H1 (cell line): ENCODE measurements around the gene ARHGAP10. TPM values are rescaled to one million over a fixed set of nuclear protein-coding genes. Genes with fewer than 3 reads are reported as not detected.

Experiments
- CTCF ChIA-PET: fragments of 300-600 bp; sonication (Branson Sonifier 250); formaldehyde crosslinking; loops from one replicate; lab custom pipeline; 2021; ENCODE audit not compliant: partially characterized antibody; lab: Charles Lee
- POLR2A ChIA-PET: fragments of 300-600 bp; sonication (Branson Sonifier 250); formaldehyde crosslinking; loops from one replicate; lab custom pipeline; 2021; ENCODE audit warnings: inconsistent platforms; ENCODE audit not compliant: partially characterized antibody; lab: Charles Lee
- DNase-seq, 2 experiments: peaks; one replicate each; pipeline versions ENCODE4 v3.0.0 to v3.0.0-alpha.2; 2010 to 2022; ENCODE audit warnings: low spot score in 2 of 2, low read depth in 1 of 2, mixed read lengths in 1 of 2
- FAIRE-seq: peaks from 2 replicates; lab custom pipeline; 2011; peaks lifted over from hg19 to GRCh38; lab: Jason Lieb, UNC
- H2AFZ ChIP-seq: 2 replicates; pipeline ENCODE4 v1.8.1; 2012; ENCODE audit warnings: low read length, inconsistent platforms
- H2AK5ac ChIP-seq: 2 replicates; pipeline ENCODE4 v1.6.1; 2013; ENCODE audit warnings: low read depth, low read length
- H2BK120ac ChIP-seq: replicated peaks from 2 replicates; pipeline ENCODE3; 2013; ENCODE audit warnings: low read depth, low read length, inconsistent platforms
- H2BK12ac ChIP-seq: 2 replicates; pipeline ENCODE4 v1.6.1; 2013; ENCODE audit warnings: low read depth, low read length
- H2BK15ac ChIP-seq: 2 replicates; pipeline ENCODE4 v1.6.1; 2013; ENCODE audit warnings: low read length
- H2BK20ac ChIP-seq: 2 replicates; pipeline ENCODE4 v1.6.1; 2013; ENCODE audit warnings: low read length
- H2BK5ac ChIP-seq: 2 replicates; pipeline ENCODE4 v1.6.1; 2013; ENCODE audit warnings: low read depth, low read length
- H3K14ac ChIP-seq: 2 replicates; pipeline ENCODE4 v1.6.1; 2013; ENCODE audit warnings: inconsistent platforms; ENCODE audit not compliant: insufficient read length
- H3K18ac ChIP-seq: 2 replicates; pipeline ENCODE4 v1.6.1; 2013; ENCODE audit warnings: low read length; ENCODE audit errors: extremely low read depth
- H3K23ac ChIP-seq: 2 replicates; pipeline ENCODE4 v1.6.1; 2013; ENCODE audit warnings: inconsistent platforms; ENCODE audit not compliant: insufficient read length
- H3K23me2 ChIP-seq: 2 replicates; pipeline ENCODE4 v1.6.1; 2013; ENCODE audit warnings: low read depth, low read length
- H3K27ac ChIP-seq: 2 replicates; pipeline ENCODE4 v1.6.1; 2011; ENCODE audit warnings: low read depth, low read length, inconsistent platforms
- H3K27me3 ChIP-seq, 4 experiments: replicated peaks in 1 of 4; 1 replicate in 1 of 4; 2 replicates in 3 of 4; pipeline versions ENCODE4 v1.6.1 to v1.8.1; 2011 to 2013; ENCODE audit warnings: low read length in 3 of 4, mild to moderate bottlenecking in 3 of 4, inconsistent platforms in 2 of 4, mixed read lengths in 2 of 4, moderate library complexity in 1 of 4; ENCODE audit not compliant: control insufficient read depth in 3 of 4, insufficient read depth in 3 of 4; ENCODE audit errors: extremely low read depth in 1 of 4
- H3K36me3 ChIP-seq, 4 experiments: 2 replicates each; pipeline versions ENCODE4 v1.6.1 to v1.8.1; 2011 to 2013; ENCODE audit warnings: mild to moderate bottlenecking in 4 of 4, low read length in 3 of 4, moderate library complexity in 2 of 4, control low read depth in 1 of 4, inconsistent platforms in 1 of 4; ENCODE audit not compliant: insufficient read depth in 4 of 4, control insufficient read depth in 2 of 4
- H3K4ac ChIP-seq: replicated peaks from 2 replicates; pipeline ENCODE3; 2013; ENCODE audit warnings: low read length, low read depth, mixed read lengths, inconsistent platforms; ENCODE audit not compliant: insufficient read length
- H3K4me1 ChIP-seq, 4 experiments: replicated peaks in 1 of 4; 1 replicate in 1 of 4; 2 replicates in 3 of 4; pipeline versions ENCODE4 v1.6.1 to v1.8.1; 2011 to 2013; ENCODE audit warnings: low read length in 3 of 4, inconsistent platforms in 2 of 4, mixed read lengths in 1 of 4; ENCODE audit not compliant: insufficient read depth in 4 of 4, control insufficient read depth in 3 of 4
- H3K4me2 ChIP-seq, 2 experiments: 2 replicates each; pipeline versions ENCODE4 v1.6.1 to v1.8.1; 2011 to 2013; ENCODE audit warnings: low read depth in 2 of 2, low read length in 2 of 2, control low read depth in 1 of 2, inconsistent platforms in 1 of 2, mild to moderate bottlenecking in 1 of 2; ENCODE audit not compliant: insufficient read depth in 1 of 2
- H3K4me3 ChIP-seq, 4 experiments: fragments of 200-600, 300-600 bp in 1 of 4; sonication (generic), shearing (Covaris generic), sonication (Bioruptor Twin) in 1 of 4; 2 replicates each; pipeline versions ENCODE4 v1.5.1 to v1.8.1; 2011 to 2016; ENCODE audit warnings: low read length in 4 of 4, low read depth in 3 of 4, control low read depth in 2 of 4, inconsistent platforms in 2 of 4, mild to moderate bottlenecking in 2 of 4, mixed read lengths in 1 of 4, moderate library complexity in 1 of 4; ENCODE audit not compliant: insufficient read depth in 2 of 4; ENCODE audit errors: extremely low read depth in 1 of 4
- H3K56ac ChIP-seq: replicated peaks from 2 replicates; pipeline ENCODE3; 2013; ENCODE audit warnings: low read depth, mild to moderate bottlenecking, mixed read lengths, low read length, inconsistent platforms; ENCODE audit not compliant: insufficient read length
- H3K79me1 ChIP-seq: 2 replicates; pipeline ENCODE4 v1.6.1; 2013; ENCODE audit warnings: low read depth, low read length, control low read depth
- H3K79me2 ChIP-seq, 2 experiments: 2 replicates each; pipeline versions ENCODE4 v1.6.1 to v1.8.1; 2012 to 2013; ENCODE audit warnings: low read length in 2 of 2, mild to moderate bottlenecking in 2 of 2, inconsistent platforms in 1 of 2; ENCODE audit not compliant: insufficient read depth in 2 of 2, control insufficient read depth in 1 of 2
- H3K9ac ChIP-seq, 4 experiments: replicated peaks in 1 of 4; 1 replicate in 1 of 4; 2 replicates in 3 of 4; pipeline versions ENCODE4 v1.6.1 to v1.8.1; 2011 to 2013; ENCODE audit warnings: low read depth in 3 of 4, low read length in 3 of 4, control low read depth in 2 of 4, mild to moderate bottlenecking in 2 of 4, moderate library complexity in 2 of 4, inconsistent platforms in 1 of 4; ENCODE audit errors: extremely low read depth in 1 of 4
- H3K9me3 ChIP-seq, 2 experiments: 2 replicates each; pipeline versions ENCODE4 v1.6.1 to v1.8.1; 2012 to 2013; ENCODE audit warnings: mild to moderate bottlenecking in 2 of 2, moderate library complexity in 2 of 2, control low read depth in 1 of 2, inconsistent platforms in 1 of 2, low read depth in 1 of 2, low read length in 1 of 2, mixed read lengths in 1 of 2; ENCODE audit not compliant: insufficient read depth in 2 of 2
- H4K20me1 ChIP-seq, 2 experiments: replicated peaks in 1 of 2; 2 replicates each; pipeline versions ENCODE3 to v1.8.1; 2011 to 2013; ENCODE audit warnings: inconsistent platforms in 2 of 2, low read length in 2 of 2, mild to moderate bottlenecking in 1 of 2; ENCODE audit not compliant: insufficient read depth in 2 of 2, control insufficient read depth in 1 of 2
- H4K5ac ChIP-seq: 2 replicates; pipeline ENCODE4 v1.6.1; 2013; ENCODE audit warnings: low read length, low read depth, mixed read lengths, inconsistent platforms; ENCODE audit not compliant: insufficient read length
- H4K8ac ChIP-seq: 2 replicates; pipeline ENCODE4 v1.8.0; 2013; ENCODE audit warnings: mild to moderate bottlenecking, moderate library complexity, low read length, inconsistent platforms; ENCODE audit not compliant: insufficient read depth; ENCODE audit errors: extremely low read depth
- H4K91ac ChIP-seq: replicated peaks from 2 replicates; pipeline ENCODE3; 2013; ENCODE audit warnings: low read length, mixed read lengths, inconsistent platforms; ENCODE audit not compliant: insufficient read length
- CBX5 ChIP-seq: fragments of 300-800, 300-1000 bp; sonication (generic); IDR thresholded peaks from 2 replicates; pipeline ENCODE4 v1.7.1; 2016; ENCODE audit warnings: antibody characterized with exemption, low read length, low read depth
- CHD2 ChIP-seq: IDR thresholded peaks from 2 replicates; pipeline ENCODE4 v1.6.1; 2012; ENCODE audit warnings: low read length, improper control_type of control experiment
- EP300 ChIP-seq, 2 experiments: IDR thresholded peaks; 1 replicate in 1 of 2; 2 replicates in 1 of 2; pipeline ENCODE4 v1.6.1; 2011 to 2012; ENCODE audit warnings: low read depth in 2 of 2, low read length in 2 of 2, mild to moderate bottlenecking in 2 of 2, borderline replicate concordance in 1 of 2, inconsistent platforms in 1 of 2, moderate library complexity in 1 of 2
- HDAC6 ChIP-seq: IDR thresholded peaks from one replicate; pipeline ENCODE4 v1.7.1; 2012; ENCODE audit warnings: low read depth, mild to moderate bottlenecking, inconsistent platforms, low read length, moderate library complexity
- JUND ChIP-seq: IDR thresholded peaks from 2 replicates; pipeline ENCODE4 v1.6.1; 2011; ENCODE audit warnings: mild to moderate bottlenecking, improper control_type of control experiment, low read length
- KDM4A ChIP-seq: IDR thresholded peaks from one replicate; pipeline ENCODE4 v1.7.1; 2012; ENCODE audit warnings: low read depth, mild to moderate bottlenecking, moderate library complexity, low read length, inconsistent platforms; ENCODE audit not compliant: severe bottlenecking
- MAFK ChIP-seq: IDR thresholded peaks from 2 replicates; pipeline ENCODE4 v1.6.1; 2012; ENCODE audit warnings: low read depth, mild to moderate bottlenecking, improper control_type of control experiment, low read length
- NRF1 ChIP-seq: IDR thresholded peaks from 2 replicates; pipeline ENCODE4 v1.6.1; 2011; ENCODE audit warnings: mild to moderate bottlenecking, low read depth, low read length, improper control_type of control experiment
- POU5F1 ChIP-seq: IDR thresholded peaks from 2 replicates; pipeline ENCODE4 v1.6.1; 2011; ENCODE audit warnings: low read depth, mild to moderate bottlenecking, low read length, moderate library complexity
- SP2 ChIP-seq: IDR thresholded peaks from 2 replicates; pipeline ENCODE4 v1.6.1; 2012; ENCODE audit warnings: mild to moderate bottlenecking, low read length, inconsistent platforms
- SRF ChIP-seq: IDR thresholded peaks from 2 replicates; pipeline ENCODE4 v1.6.1; 2011; ENCODE audit warnings: mild to moderate bottlenecking, low read depth, low read length, moderate library complexity
- ZNF274 ChIP-seq: IDR thresholded peaks from 2 replicates; pipeline ENCODE4 v1.7.0; 2012; ENCODE audit warnings: low read length, borderline replicate concordance; ENCODE audit errors: extremely low read depth
- WGBS, 2 experiments: shearing (Covaris generic) in 1 of 2; methylation state at CpG; one replicate each; pipeline versions ENCODE4 v1.1.6 to v1.1.7; 2013 to 2015; ENCODE audit warnings: low lambda C conversion rate in 2 of 2, mixed read lengths in 2 of 2, inconsistent platforms in 1 of 2, low coverage in 1 of 2, missing lambda C conversion rate in 1 of 2; ENCODE audit not compliant: insufficient replicate concordance in 2 of 2, insufficient coverage in 1 of 2, insufficient read length in 1 of 2; ENCODE audit errors: extremely low coverage in 1 of 2, missing lambda C conversion rate in 1 of 2; 5-methylcytosine and 5-hydroxymethylcytosine counted together
- polyA plus RNA-seq, 7 experiments: library from polyadenylated mRNA; depleted of rRNA in 3 of 7; stranded (reverse) in 5 of 7; unstranded in 2 of 7; fragments of >200 nt in 5 of 7; fragments of 200-250 nt in 2 of 7; gene quantifications; 1 replicate in 5 of 7; 2 replicates in 1 of 7; 4 replicates in 1 of 7; pipeline versions ENCODE4 v1.2.1 to v1.2.3, GENCODE V29; 2011 to 2013; ENCODE audit warnings: missing spikeins in 2 of 7, mixed read lengths in 2 of 7
- total RNA-seq: library from RNA; stranded (reverse); fragmentation: NEBNext Ultra II Directional; extraction: Animal tissue kit (Norgen Biotek cat#: 25700); gene quantifications from 2 replicates; pipeline ENCODE4 v1.2.1, GENCODE V29; 2021

ARHGAP10 gene
- total and polyA plus RNA-seq, 2 of the 8 experiments (the other 6 are each of a cell fraction or from before 2014, with no cell fraction given) = 3.7 to 6.1 TPM

DNA sequence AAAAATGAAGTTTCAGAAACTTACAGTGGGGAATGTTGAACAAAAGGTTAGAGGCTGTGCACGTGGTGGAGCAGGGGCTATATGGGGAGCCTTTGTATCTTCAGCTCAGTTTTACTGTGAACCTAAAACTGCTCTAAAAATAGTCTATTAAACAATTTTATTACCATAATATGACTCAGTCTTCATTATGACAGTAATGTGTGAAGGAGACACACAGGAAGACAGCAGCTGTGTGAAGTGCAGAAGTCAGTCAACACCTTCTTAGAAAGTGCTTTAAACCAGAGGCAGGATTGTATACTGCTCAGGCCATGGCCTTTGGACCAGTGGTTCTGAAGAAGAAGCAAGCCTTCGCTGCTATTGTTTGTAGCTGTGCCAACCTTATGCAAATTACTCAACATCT is 89.7 kb downstream of the ARHGAP10 start:
- H3K23me2 ChIP-seq = no peaks in the 10 kb centered on the region
- H2BK12ac ChIP-seq = no peak overlapping the region
- H3K27ac ChIP-seq = no peak overlapping the region
- H3K18ac ChIP-seq = no peak overlapping the region
- no peak overlapping the region for H2AFZ ChIP-seq
- no peak overlapping the region for H2BK120ac ChIP-seq
- no peaks in the 10 kb centered on the region for H3K79me2 ChIP-seq
- H4K20me1 ChIP-seq = no peaks in the 10 kb centered on the region
- no peaks in the 10 kb centered on the region for H3K9me3 ChIP-seq
- H4K8ac ChIP-seq = no peak overlapping the region
- H2BK20ac ChIP-seq = no peak overlapping the region
- WGBS, 2 experiments = 95% methylated on average over 2 of the region's 2 CpGs; no CpG with 5 or more reads in 1 of the 2 experiments
- no peak overlapping the region for H3K4ac ChIP-seq
- H2AK5ac ChIP-seq = no peak overlapping the region
- CTCF ChIA-PET = interaction anchor here (0.7 to 1.6 kb wide), 3 partner anchors 22 to 90 kb away, joined by 3 to 4 read pairs (median 3); partner anchors contain the start of gene ARHGAP10
- H3K14ac ChIP-seq = no peak overlapping the region
- H3K4me3 ChIP-seq = no peak overlapping the region
- H3K27me3 ChIP-seq = no peaks in the 10 kb centered on the region
- no peak overlapping the region for H3K56ac ChIP-seq
- H3K79me1 ChIP-seq = no peaks in the 10 kb centered on the region
- H3K36me3 ChIP-seq = no peaks in the 10 kb centered on the region
- no peaks in the 10 kb centered on the region; a peak in 1 of 7 replicates for H3K4me1 ChIP-seq
- no peak for FAIRE-seq
- no peak overlapping the region for H3K4me2 ChIP-seq
- no peak overlapping the region for H3K23ac ChIP-seq
- TF ChIP-seq MAFK (no peak), CBX5 (no peak), JUND (no peak), CHD2 (no peak), KDM4A (no peak), EP300 (IDR thresholded peaks at IDR 0.05; ENCODE audit: borderline replicate concordance in 1 of 2, low read depth in 2 of 2, low read length in 2 of 2) (no peak), NRF1 (no peak), HDAC6 (no peak), SRF (no peak), SP2 (no peak), ZNF274 (no peak), POU5F1 (no peak)
- TF ChIP-seq, all 59 proteins: peak for 0
- Histone ChIP-seq H4K5ac (no peak overlapping the region), H3K9ac (no peak overlapping the region), H2BK15ac (no peak overlapping the region), H4K91ac (no peak overlapping the region), H2BK5ac (no peak overlapping the region)
- no peak for DNase-seq
- POLR2A ChIA-PET = no interaction called here
